ENCODE data around the gene PTMA.
"Not testable (repeated sequence)": the region's sequence is repeated elsewhere in the genome, so short reads cannot be mapped to it uniquely, and the experiment has no call there.

Gene PTMA

GRCh38 chr2:231716666-231717280, 8.4 kb downstream of the PTMA start:
- no peak for DNase-seq (ENCODE audit: low read depth in 3 of 3)

GRCh38 chr2:231717281-231718171, 9.2 kb downstream of the PTMA start:
- no peak for DNase-seq (ENCODE audit: low read depth in 3 of 3)

GRCh38 chr2:231718799-231719198, 10.5 kb downstream of the PTMA start:
- DNase-seq (ENCODE audit: low read depth in 3 of 3): no peak

- no peak for DNase-seq (ENCODE audit: low read depth in 3 of 3)
Measured at GRCh38 chr2:231720292-231720986, 12.1 kb downstream of the PTMA start.

GRCh38 chr2:231720987-231721966, 13.0 kb downstream of the PTMA start:
- no peak for DNase-seq (ENCODE audit: low read depth in 3 of 3)

- DNase-seq (ENCODE audit: low read depth in 3 of 3): no peak
Measured at GRCh38 chr2:231722721-231723307, 14.5 kb downstream of the PTMA start.

- no peak for DNase-seq (ENCODE audit: low read depth in 3 of 3)
Measured at GRCh38 chr2:231725476-231725875, 17.2 kb downstream of the PTMA start.

GRCh38 chr2:231726276-231726675, 18.0 kb downstream of the PTMA start:
- no peak for DNase-seq (ENCODE audit: low read depth in 3 of 3)

- no peak for DNase-seq (ENCODE audit: low read depth in 3 of 3)
Measured at GRCh38 chr2:231727621-231728020, 19.3 kb downstream of the PTMA start.

- no peak for DNase-seq (ENCODE audit: low read depth in 3 of 3)
Measured at GRCh38 chr2:231732604-231733003, 24.3 kb downstream of the PTMA start.

GRCh38 chr2:231737761-231738160, 29.4 kb downstream of the PTMA start:
- DNase-seq (ENCODE audit: low read depth in 3 of 3): no peak

GRCh38 chr2:231743376-231744116, 35.2 kb downstream of the PTMA start:
- no peak for DNase-seq (ENCODE audit: low read depth in 3 of 3)

GRCh38 chr2:231745303-231746038, 37.1 kb downstream of the PTMA start:
- no peak for DNase-seq (ENCODE audit: low read depth in 3 of 3)

GRCh38 chr2:231748153-231748896, 40.0 kb downstream of the PTMA start:
- not testable (repeated sequence) for DNase-seq (ENCODE audit: low read depth in 3 of 3)

GRCh38 chr2:231749016-231749415, 40.7 kb downstream of the PTMA start:
- not testable (repeated sequence) for DNase-seq (ENCODE audit: low read depth in 3 of 3)

- DNase-seq (ENCODE audit: low read depth in 3 of 3): no peak
Measured at GRCh38 chr2:231751042-231751815, 42.9 kb downstream of the PTMA start.

GRCh38 chr2:231752061-231752460, 43.7 kb downstream of the PTMA start:
- no peak for DNase-seq (ENCODE audit: low read depth in 3 of 3)

- DNase-seq (ENCODE audit: low read depth in 3 of 3): no peak
Measured at GRCh38 chr2:231761735-231762134, 53.4 kb downstream of the PTMA start.
